Suppressor macrophage treated with lipopolysaccharide for 1 hour (primary cell): Measurements from ENCODE around the gene SPATA20.

Source experiments
- DNase-seq, 3 donors: peaks; one replicate each; pipeline ENCODE4 v3.0.0-alpha.2; 2020 to 2022

The SPATA20 gene

DNA sequence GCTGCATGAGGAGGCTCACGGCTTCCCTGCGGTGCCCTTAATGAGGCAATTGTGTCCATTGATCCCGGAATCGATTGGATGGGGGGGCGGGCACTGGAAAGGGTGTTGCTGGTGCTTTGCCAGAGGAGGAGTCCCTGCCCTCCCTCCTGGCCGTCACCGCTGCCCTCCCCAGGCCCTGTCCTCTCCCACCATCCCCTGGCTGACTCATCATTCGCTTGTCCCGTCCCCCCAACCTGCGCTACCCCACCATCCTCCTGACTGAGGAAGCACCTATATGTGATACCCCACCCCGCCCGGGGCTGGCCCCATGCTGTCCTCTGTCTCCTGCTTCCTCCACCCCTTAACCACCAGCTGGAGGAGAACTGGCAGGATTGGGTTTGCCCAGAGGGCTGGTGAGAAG is 34.3 kb downstream of the SPATA20 start:
- no peak for DNase-seq

DNA sequence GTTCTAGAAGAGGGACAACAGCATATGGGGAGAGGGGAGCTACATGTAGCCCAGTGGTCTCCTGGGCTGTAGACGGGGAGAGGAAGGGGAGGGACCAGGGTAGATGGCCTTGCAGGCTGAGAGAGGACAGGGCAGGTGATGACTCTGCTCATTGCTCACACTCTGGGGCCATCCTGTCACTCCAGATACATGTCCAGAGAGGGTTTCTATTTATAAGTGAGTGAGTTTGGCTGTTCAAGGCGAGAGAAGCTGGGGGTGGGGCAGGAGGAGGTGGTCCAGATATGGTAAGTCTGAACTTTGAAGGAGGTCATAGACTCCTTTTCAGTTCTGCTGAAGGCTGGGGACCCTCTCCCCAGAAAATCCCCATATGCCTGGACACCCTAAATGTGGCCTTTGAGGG is 35.8 kb downstream of the SPATA20 start:
- no peak for DNase-seq

DNA sequence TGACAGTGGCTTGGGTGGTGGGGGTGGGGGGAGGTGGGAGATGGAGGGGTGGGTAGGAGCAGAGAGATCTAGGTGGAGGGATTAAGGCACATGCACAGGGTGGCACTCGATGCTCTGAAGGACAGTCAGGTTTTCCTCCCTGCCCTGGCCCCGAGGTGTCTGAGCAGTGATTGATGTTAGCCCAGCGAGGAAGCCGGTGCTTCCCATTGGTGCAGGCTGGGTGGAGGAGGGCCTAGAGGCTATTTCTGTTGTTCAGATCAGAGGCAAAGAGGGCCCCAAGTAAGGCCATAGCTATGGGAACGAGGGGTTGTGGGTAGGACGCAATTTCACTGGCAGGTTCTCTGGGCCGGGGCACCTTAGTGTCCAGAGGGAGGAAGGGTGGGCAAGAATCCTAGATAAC is 36.7 kb downstream of the SPATA20 start:
- no peak for DNase-seq

DNA sequence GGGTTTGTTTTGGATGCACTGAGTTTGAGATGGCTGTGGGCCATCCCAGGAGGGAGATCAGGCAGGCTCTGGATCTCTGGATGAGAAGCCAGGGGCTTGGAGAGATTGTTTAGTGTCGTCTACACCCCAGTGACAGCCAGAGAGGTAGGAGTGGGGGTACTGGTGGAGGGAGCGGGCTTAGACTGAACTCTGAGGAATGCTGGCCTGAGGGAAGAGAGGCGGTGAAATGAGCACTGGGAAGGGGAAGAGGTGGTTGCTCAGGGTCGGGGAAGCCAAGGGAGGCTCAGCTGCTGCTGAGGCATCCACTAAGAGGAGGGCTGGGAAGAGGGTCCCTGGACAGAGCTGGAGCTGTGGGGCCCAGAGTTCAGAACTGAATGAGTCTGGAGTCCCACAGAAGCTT is 37.1 kb downstream of the SPATA20 start:
- DNase-seq = no peak

DNA sequence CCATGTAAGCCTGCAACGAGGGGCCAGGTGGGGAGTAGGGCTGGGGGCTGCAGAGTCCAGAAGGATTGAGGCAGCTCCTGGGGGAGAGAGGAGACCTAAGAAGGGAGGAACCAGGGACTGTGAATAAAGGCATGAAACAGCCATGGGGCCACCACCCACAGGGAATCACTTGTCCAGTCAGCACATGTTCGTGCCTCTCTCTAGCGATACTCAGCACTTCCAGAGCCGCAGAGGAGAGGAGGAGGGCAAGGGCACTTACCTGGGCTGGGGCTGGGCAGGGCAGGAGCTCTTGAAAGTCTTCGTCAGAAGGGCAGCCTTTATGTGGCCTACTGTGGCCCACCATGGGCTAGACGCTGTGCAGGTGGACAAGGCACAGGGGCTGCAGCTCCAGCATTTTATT is 37.8 kb downstream of the SPATA20 start:
- no peak for DNase-seq

DNA sequence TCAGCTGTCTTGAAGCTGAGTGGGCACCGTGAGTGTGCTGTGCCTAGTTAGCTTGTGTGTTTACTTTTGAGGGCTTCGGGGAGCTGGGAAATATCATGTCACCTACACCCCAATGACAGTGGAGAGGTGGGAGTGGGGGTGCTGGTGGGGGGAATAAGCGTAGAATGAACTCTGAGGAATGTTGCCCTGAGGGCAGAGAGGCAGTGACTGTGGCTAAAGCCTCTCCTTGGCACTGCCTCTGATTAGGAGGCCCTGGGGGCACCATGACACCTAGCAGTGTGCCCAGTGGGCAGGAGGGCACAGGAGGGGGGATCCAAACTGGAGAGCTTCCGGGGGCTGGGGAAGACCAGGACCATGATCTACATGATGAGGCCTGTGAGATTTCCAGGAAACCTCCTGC is 38.4 kb downstream of the SPATA20 start:
- no peak for DNase-seq

DNA sequence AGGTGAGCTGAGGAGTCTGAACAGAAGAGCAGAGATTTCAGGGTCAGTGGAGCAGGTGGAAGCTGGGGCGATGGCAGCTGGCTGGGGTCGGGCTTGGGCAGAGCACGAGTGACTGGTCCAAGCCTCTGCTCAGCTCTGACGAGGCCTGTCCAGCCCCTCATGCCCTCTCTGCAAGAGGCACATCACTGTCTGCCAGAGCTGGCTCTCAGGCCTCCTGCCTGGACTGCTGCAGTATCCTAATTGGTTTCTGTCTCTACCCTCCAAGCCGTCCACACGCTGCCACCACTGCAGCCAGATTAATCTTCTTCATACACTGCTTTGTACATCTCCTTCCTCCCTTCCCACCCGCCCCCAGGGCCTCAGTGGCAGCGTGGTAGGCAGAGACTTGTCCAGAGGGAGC is 38.9 kb downstream of the SPATA20 start:
- no peak for DNase-seq

DNA sequence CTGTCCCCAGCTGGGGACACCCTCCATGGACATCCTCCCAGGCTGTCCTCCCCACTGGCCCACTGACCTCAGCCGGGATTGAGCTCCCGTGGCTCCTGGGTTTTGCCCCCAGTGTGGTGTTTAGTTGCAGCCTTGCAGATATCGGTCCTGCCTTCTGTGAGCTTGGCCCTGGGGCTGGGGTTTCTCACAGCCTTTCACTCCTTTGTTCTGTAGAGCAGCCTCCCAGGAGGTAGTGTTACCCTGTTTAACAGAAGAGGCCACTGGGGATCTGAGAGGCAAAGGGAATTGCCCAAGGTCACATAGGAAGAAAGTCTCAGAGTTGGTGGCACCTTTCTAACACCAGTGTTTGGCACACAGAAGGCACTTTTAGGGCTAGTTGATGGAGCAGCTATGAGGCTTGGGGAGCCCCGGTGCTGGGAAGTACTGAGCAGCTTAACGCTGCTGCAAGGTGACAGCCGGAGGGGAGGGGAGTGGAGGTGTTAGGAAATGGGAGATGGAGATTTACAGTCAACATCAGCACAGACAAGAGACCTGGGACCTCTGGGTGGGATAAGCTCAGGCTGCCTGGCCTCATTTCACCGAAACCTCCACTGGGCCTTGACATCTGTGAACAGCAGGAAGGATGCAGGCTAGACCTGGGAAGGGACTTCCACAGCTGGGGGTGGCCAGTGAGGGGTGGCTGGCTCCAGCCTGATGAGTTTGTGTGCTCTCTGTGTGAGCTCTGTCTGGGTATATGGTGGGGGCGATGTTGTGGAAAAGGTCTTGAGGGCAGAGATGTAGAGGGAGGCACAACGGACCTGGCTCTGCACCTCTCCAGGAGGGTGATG is 39.7 kb downstream of the SPATA20 start:
- no peak for DNase-seq

DNA sequence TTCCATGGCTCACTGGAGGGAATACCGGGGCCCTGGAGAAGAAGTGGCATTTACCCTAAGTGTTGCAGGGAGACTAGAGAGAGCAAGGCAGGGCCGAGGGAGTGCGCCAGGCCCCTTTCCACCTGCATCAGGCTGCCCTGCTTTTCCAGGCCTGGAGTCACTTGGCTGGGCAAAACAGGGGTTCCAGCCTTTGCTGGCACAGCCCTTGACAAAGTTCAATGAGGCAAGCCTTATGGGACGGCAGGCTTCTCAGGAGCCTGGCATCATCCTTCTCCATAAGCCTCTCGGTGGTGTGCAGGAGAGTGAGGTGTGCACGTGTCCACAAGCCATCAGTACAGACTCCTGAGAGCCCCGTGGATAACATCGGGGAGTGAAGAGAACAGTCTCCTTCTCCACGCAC is 40.6 kb downstream of the SPATA20 start:
- DNase-seq = no peak

DNA sequence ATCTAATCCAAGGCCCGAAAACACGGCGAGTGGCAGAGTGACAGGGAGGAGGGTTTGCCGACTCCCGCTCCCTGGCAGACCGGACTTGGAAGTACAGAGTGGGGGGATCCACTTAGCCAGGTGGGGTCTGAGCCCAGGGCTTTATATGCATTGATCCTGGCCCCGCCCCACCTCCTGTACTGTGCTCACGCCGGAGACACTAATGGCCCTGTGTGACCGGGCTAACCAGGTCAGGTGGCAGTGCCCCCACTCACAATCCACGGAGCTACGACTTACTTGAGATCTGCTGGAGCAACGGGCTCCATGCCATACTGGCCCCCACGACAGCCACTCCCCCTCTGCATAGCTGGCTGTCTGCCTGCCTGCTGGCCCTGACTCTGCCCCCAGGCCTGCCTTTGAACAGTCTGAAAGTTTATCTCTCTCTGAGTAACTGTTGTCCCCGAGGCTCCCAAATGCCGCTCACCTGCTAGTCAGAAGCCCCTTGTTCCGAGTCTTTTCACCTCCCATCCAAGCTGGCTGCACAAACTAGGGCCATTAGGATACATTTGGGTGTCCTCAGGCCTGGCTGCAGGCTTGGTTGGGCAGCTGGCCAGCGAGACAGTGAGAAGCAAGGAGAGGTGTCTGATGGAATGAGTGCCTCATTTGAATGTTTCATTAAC is 41.5 kb downstream of the SPATA20 start:
- no peak for DNase-seq

DNA sequence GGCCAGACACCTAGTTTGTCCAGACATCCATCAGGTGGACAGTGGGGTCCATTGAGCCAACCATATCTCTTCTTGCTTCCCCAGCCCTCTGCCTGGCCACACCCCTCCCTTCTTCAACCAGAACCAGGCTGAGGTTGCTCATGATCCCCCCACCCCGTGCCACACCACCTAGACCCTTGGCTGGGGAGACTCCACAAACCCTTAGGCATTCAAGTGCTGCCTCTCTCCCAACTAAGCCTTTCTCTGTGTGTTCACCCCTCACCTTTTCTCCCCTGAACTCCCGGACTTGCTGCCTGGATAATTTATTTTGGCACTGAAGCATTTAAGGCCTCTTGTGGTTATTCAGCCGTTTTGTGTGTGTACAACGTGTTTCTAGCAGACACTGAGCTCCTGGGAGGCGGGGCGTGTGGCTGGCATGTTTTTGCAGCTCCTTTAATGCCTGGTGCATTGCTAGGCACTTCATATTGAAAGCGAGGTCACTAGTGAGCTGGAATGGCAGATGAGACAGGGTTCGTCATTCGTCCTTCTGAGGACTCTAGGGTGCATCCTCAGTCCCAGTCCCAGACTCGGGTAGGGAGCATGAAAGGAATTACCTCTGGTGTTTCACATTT is 42.2 kb downstream of the SPATA20 start:
- no peak for DNase-seq

DNA sequence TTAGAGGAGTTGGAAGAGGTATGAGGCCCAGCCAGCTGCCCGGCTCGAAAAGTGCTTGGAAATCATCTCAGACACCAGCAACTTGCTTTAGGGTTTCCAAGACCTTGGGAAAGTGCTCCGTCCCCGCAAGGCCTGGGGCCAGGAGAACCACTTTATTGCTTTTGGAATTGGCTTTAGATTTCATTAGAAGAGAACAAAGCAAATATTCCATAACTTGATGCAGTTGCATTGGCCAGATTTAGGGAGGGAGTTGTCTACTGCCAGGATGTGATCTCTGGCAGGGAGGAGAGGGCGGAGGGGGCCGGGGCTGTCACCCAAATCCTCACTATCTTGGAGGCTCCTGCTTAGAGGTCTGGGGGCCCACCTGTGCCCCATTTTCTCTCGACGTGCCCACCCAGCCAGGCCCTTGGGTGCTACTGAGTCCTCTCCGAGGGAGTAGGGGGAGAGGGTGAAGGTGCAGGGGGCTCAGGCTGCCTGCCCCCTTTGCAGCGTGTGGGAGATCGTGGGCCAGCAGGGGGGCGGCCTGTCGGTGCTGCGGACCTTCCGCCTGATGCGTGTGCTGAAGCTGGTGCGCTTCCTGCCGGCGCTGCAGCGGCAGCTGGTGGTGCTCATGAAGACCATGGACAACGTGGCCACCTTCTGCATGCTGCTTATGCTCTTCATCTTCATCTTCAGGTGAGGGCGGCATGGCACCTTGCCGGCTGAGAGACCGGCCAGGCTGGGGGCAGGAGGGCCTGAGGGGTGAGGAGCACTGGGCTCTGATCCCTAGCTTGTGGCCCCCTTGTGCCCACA is 44.2 kb downstream of the SPATA20 start:
- no peak for DNase-seq

DNA sequence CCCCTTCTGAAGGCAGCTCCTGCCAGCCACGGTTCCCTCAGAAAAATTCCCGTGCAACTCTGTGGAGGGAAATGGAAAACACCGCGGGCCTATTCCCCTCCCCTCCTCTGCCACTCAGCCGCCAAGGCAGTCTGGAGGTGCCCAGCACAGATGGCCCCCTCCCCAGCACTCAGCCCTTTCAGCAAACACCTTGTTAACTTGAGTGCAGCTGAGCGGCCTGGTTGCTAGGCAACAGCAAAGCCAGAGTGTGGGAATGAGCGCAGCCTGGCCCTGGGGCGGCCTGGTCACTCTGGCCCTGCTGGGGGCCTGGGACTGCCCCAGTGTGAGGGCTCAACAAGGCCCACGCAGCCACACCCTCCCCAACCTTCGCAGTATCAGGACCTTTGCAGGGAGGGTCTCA is 46.3 kb downstream of the SPATA20 start:
- no peak for DNase-seq

DNA sequence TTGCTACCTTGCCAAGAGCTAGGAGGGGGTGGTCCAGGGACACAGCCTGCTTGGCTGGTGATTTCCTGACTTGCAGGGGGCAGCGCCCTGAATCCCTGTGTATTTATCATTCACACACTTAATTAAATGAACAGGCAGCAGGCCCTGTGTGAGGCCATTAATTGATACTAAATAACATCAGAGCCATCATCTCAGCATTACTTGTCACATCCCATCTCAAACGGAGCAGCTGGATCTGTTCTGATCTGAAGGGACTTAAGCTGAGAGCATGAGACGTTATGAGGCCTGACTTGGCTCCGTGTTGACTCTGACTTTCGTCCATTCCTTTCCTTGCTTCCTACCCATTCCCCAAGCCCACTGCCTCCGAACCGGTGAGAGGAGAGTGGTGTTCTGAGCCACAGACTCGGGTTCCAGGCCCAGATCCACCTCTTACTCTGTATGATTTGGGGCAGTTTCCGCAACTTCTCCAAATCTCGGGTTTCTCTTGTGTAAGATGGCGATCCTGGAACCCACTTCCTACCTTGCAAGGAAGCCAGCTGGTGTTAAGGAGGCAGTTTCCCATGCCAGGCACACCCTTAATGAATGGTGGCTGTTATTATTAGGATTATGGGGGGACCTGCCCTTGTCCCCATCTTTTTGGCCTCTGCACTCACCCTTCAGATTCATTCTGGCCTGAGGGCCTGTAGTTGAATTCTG is 47.3 kb downstream of the SPATA20 start:
- peak in 2 of 3 donors; percentile 16 to 22 for DNase-seq

DNA sequence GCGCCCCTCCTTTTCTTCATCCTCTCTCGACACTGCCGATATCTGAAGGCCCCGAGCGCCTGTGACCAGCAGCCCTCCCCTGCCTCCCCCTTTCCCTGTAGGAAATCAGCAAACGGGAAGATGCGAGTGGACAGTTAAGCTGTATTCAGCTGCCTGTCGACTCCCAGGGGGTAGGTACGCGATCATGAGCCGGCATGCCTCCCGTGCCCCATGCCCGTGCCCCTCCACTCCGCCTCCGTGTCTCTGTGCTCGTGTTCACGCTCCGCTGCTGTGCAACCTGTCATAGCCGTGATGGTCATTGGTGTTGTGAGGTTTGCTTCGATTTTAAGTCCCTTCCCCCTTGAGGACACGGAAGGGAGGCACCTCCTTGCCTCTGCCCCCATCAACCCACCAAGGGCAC is 47.9 kb downstream of the SPATA20 start:
- no peak for DNase-seq

DNA sequence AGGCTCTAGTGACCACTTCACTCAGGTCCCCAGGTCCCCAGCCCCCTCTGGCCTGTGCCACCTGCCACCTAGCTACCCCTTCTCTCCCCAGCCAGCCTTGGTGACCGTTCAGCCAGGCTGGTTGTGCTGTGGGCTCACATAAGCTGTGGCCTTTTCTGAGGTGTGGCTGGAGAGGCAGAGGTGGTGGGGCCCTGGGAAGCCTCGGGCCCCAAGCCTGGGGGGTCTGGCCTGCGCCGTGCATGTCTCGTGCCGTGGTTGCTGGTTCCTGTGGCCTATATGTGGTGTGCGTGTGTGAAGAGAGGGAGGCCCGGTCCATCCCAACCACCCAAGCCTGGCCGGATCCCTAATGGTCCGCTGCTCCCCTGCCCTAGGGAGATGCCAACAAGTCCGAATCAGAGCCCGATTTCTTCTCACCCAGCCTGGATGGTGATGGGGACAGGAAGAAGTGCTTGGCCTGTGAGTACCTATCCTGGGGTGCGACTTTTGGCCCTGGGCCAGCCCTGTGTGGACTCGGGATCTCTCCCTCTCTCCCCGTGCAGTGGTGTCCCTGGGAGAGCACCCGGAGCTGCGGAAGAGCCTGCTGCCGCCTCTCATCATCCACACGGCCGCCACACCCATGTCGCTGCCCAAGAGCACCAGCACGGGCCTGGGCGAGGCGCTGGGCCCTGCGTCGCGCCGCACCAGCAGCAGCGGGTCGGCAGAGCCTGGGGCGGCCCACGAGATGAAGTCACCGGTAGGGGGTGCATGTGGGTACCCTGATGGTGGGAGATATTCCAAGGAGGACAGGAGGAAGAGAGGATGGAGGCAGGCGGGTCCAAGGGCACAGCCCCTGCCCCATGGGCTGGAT is 49.4 kb downstream of the SPATA20 start:
- DNase-seq = peak in 2 of 3 donors; percentile 26 to 45

DNA sequence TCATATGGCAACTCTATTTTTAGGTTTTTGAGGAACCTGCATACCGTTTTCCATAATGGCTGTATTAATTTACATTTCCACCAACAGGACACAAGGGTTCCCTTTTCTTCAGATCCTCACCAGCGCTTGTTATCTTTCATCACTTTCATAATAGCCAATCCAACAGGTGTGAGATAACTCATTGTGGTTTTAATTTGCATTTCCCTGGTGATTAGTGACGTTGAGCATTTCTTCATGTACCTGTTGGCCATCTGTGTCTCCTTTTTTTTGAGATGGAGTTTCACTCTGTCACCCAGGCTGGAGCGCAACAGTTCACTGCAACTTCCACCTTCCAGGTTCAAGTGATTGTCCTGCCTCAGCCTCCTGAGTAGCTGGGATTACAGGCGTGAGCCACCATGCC is 51.5 kb downstream of the SPATA20 start:
- no peak for DNase-seq

DNA sequence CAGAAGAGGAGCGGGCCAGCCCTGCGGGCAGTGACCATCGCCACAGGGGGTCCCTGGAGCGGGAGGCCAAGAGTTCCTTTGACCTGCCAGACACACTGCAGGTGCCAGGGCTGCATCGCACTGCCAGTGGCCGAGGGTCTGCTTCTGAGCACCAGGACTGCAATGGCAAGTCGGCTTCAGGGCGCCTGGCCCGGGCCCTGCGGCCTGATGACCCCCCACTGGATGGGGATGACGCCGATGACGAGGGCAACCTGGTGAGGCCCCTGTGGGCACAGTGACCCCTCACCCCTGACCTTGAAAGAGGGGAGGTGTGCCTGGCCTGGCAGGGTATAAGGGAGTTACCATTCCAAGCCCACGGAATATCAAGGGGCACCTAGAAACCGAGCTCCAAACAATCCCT is 52.6 kb downstream of the SPATA20 start:
- DNase-seq = no peak

DNA sequence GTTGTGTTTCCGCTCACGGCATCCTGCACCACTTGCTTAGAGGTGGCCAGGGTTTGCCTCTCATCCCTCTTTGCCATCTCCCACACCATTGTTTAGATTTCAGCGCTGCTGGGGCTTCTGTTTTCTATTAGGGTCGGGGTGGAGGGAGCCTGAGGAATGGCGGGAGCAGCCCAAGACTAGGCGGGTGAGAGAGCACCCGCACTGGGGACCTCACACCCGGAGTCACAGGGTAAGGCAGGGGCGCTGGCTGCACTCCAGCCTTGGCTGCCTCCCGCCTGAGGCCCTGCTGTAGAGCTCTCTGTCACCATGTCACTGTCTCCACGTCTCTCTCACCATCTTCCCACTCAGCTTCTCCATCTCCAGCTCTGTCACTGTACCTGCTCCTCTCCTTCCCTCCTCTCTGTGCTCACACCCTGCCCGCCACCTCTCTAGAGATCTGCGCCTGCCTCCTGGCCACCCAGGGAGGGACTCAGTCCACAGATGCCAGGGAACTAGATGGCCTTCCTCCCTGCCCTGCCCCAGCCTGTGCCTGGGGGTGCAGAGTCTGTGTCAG is 54.9 kb downstream of the SPATA20 start:
- DNase-seq = no peak

DNA sequence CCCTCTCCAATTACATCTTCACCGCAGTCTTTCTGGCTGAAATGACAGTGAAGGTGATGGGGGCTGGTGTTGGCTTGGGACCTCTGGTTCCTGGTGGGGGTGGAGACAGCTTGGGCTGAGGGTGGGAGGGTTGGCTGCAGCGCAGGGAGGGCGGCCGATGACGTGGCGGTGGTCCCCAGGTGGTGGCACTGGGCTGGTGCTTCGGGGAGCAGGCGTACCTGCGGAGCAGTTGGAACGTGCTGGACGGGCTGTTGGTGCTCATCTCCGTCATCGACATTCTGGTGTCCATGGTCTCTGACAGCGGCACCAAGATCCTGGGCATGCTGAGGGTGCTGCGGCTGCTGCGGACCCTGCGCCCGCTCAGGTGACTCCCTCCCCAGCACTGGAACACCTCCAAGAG is 55.9 kb downstream of the SPATA20 start:
- DNase-seq = no peak

DNA sequence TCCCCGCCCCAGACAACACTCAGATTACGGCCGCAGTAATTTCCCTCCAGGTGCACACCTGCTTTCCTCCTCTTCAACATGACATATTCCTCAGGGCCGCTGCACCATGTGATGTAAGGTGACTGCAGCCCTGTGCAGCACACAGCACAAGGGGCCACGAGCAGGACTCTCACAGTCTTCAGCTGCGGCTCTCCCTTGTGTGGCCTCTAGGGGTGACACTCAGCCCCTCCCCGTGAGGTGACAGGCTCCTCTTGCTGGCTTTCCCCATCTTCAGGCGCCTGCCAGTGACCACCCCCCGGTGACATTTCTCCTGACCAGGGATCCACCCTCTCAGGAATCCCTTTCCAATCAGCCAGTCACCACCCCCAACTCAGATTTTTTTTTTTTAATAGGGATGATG is 56.4 kb downstream of the SPATA20 start:
- DNase-seq = peak in 1 of 3 donors; percentile 24
